SK-N-MC (cell line): ENCODE data around the gene RPS16.

ENCODE experiments used
- DNase-seq: peaks from one replicate; pipeline ENCODE4 v3.0.0-alpha.2; 2011; ENCODE audit warnings: low read depth, low spot score
- H3K27ac ChIP-seq: fragments of 200-600 bp; sonication (generic); 2 replicates; pipeline ENCODE4 v1.5.1; 2016; ENCODE audit warnings: mixed run types
- H3K36me3 ChIP-seq: fragments of 200-600 bp; sonication (generic); 2 replicates; pipeline ENCODE4 v1.6.1; 2017; ENCODE audit warnings: antibody characterized with exemption, low read length, mixed read lengths; ENCODE audit not compliant: insufficient read depth
- H3K4me3 ChIP-seq: fragments of 200-600 bp; sonication (generic); 2 replicates; pipeline ENCODE4 v1.5.1; 2016
- H3K9ac ChIP-seq: fragments of 200-600 bp; sonication (generic); 2 replicates; pipeline ENCODE4 v1.8.0; 2017; ENCODE audit warnings: mixed run types, mixed read lengths; ENCODE audit not compliant: insufficient read length
- H3K9me3 ChIP-seq: fragments of 200-600 bp; sonication (generic); 2 replicates; pipeline ENCODE4 v1.6.1; 2017; ENCODE audit warnings: low read depth, mild to moderate bottlenecking, antibody characterized with exemption, low read length, moderate library complexity, mixed read lengths
- EZH2 ChIP-seq: fragments of 200-600 bp; sonication (generic); IDR thresholded peaks from one replicate; pipeline ENCODE4 v1.6.1; 2017; ENCODE audit warnings: antibody characterized with exemption
- FOXP2 ChIP-seq: optimal IDR thresholded peaks from 2 replicates; pipeline ENCODE3; 2011; ENCODE audit warnings: mild to moderate bottlenecking, moderate library complexity; ENCODE audit not compliant: insufficient read depth; ENCODE audit errors: extremely low read length, control extremely low read depth
- POLR2AphosphoS5 ChIP-seq: IDR thresholded peaks from 2 replicates; pipeline ENCODE4 v1.6.1; 2012; ENCODE audit warnings: mild to moderate bottlenecking, low read depth, low read length, borderline replicate concordance

The RPS16 gene

DNA sequence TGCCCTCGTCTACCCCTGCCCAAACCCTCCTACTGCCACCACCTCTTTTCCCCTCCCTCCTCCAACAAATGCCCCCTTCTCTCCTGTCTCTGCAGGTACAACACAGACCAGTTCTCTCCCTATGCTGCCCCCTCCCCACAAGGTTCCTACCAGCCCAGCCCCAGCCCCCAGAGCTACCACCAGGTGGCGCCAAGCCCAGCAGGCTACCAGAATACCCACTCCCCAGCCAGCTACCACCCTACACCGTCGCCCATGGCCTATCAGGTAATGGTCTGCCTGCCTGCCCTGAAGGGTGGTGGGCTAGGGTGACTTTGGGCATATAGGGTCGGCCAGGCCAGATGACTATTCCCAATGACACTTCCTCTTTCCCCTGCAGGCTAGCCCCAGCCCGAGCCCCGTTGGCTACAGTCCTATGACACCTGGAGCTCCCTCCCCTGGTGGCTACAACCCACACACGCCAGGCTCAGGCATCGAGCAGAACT lies 38.4 kb upstream of the RPS16 start:
- no peak for DNase-seq
- no peak for TF ChIP-seq POLR2AphosphoS5
- TF ChIP-seq EZH2: no peak
- TF ChIP-seq FOXP2: no peak
- Histone ChIP-seq H3K9me3 (no peaks in the 10 kb centered on the region), H3K4me3 (no peak overlapping the region), H3K36me3 (peaks cover 67% of the 10 kb centered on the region), H3K27ac (no peak overlapping the region), H3K9ac (no peak overlapping the region)

DNA sequence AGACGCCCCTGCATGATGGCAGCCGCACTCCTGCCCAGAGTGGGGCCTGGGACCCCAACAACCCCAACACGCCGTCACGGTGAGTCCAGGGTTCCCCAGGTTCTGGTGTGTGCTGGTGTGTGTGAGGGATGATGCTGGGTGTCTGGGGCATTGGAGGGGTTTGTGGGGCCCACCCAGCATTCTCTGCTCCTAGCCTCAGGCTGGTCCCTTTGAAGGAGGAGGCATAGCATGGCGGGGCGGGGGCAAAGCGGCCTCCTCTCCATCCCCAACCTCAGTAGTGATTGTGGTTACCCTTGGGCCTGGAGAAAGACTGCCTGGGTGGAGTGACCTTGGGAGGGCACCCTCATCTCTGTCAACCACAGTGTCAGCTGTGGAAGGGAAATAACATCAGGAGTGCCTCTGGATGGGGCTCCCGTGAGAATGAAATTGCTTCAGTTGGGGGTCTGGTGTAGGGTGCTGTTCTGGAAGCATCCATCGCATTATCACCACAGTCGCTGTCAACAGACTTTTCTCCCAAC lies 37.8 kb upstream of the RPS16 start:
- Histone ChIP-seq H3K4me3 (no peak overlapping the region), H3K9me3 (no peaks in the 10 kb centered on the region), H3K27ac (no peak overlapping the region), H3K36me3 (peaks cover 74% of the 10 kb centered on the region), H3K9ac (no peak overlapping the region)
- TF ChIP-seq EZH2 (no peak), POLR2AphosphoS5 (no peak), FOXP2 (no peak)
- DNase-seq: no peak

DNA sequence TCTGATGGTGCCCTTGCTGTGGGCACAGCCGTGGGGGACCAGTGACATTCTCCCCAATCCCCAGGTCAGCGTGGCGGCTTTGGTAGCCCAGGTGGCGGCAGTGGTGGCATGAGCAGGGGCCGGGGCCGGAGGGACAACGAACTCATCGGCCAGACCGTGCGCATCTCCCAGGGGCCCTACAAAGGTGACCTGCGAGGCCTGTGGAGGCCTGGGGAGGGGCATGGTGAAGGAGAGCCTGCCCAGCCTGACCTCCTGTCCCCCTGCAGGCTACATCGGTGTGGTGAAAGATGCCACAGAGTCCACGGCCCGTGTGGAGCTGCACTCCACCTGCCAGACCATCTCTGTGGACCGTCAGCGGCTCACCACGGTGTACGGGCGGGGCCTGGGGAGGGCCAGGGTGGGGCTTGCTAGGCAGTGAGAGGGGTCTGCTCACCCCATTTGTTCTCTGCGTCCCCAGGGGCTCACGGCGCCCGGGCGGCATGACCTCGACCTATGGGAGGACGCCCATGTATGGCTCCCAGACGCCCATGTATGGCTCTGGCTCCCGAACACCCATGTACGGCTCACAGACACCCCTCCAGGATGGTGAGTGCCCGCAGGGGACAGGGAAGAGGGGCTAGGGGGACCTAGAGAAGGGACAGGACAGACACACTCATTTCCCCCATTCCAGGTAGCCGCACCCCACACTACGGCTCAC lies 37.1 kb upstream of the RPS16 start:
- H3K36me3 ChIP-seq: peaks cover 80% of the 10 kb centered on the region
- TF ChIP-seq FOXP2 (no peak), POLR2AphosphoS5 (no peak), EZH2 (no peak)
- no peak overlapping the region for H3K4me3 ChIP-seq
- DNase-seq: no peak
- H3K27ac ChIP-seq: no peak overlapping the region
- H3K9ac ChIP-seq: no peak overlapping the region
- H3K9me3 ChIP-seq: no peaks in the 10 kb centered on the region

DNA sequence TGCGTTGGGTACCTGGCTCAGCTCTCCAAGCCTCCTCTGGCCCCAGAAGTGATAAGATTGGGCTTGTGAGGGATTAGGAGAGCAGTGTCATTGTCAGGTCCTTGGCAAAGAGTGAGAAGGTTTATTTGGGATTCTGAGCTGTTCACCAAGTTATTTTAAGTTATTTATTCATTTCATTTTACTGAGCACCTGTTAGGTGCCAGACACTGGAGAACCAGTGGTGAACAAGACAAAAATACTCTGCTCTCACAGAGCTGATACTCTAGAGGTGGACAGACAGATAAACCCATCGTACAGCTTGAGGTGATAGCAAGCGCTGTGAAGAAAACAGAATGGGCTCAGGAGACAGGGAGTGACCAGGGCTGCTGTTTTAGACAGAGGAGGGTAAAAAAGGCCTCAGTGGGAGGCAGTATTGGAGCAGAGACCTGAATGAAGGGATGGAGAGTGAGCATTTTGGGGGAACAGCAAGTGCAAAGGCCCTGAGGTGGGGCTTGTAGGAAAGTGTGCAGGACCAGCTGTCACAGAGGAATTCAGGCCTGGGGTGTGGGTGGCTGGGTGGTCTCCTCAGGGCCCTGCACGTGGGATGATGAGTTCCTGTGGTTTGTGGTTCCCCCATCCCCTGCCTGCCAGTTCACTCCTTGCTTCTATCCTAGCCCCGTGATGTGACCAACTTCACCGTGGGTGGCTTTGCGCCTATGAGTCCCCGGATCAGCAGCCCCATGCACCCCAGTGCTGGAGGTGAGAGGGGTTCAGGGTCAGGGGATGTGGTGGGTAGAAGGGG lies 36.2 kb upstream of the RPS16 start:
- TF ChIP-seq FOXP2: no peak
- TF ChIP-seq POLR2AphosphoS5: no peak
- no peak for TF ChIP-seq EZH2
- no peak overlapping the region for H3K4me3 ChIP-seq
- no peaks in the 10 kb centered on the region for H3K9me3 ChIP-seq
- H3K36me3 ChIP-seq: peaks cover 86% of the 10 kb centered on the region
- no peak for DNase-seq
- no peak overlapping the region for H3K9ac ChIP-seq
- H3K27ac ChIP-seq: no peak overlapping the region

DNA sequence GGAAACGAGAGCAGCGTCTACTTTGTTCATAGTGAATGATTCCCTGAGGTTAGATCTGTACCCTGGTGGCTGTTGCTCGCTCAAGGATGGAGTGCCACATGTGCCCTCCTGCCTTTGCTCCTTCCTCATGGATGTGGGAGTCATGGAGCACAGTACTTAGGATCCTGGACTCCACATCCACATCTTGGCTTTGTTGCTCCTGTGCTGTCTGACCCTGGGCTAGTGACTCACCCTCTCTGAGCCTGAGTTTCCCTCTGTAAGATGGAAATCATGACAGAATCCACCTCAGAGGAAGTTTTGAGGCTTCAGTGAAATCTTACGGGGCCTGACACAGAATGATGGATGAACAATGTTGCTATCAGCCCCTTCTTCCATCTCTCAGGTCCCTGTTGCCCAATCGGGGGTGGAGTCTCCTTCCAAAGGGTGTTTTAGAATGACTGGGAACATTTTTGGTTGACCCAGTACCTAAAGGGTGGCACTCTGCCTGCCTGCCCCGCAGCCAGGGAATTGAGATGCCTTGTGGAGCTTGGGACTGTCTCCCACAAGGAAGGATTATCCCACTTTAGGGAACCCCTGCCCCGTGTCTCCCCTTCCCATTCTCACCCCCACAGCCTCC lies 35.1 kb upstream of the RPS16 start:
- Histone ChIP-seq H3K4me3 (no peak overlapping the region), H3K27ac (no peak overlapping the region), H3K9ac (no peak overlapping the region), H3K9me3 (no peaks in the 10 kb centered on the region), H3K36me3 (peaks cover 89% of the 10 kb centered on the region)
- DNase-seq: no peak
- TF ChIP-seq FOXP2 (no peak), POLR2AphosphoS5 (no peak), EZH2 (no peak)

DNA sequence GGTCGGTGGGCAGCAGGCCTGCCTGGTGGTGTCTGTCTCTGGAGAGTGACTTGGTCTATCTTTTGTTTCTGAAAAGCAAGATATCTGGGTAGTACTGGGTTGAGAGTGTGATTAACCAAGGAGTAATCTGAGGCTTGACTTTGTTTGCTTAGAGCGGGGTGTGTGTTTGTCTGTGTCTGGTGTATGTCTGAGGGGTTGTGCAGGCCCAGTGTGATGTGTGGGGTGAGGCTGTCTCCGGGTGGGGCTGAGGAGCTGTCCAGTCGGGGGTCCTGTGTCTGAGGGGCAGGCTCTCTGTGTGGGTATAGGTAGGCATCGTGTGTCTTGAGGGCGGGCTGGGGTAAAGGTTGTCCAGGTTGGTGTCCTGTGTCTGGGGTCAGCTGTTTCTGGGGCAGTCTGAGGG lies 33.8 kb upstream of the RPS16 start:
- DNase-seq: no peak
- H3K36me3 ChIP-seq: peaks cover 92% of the 10 kb centered on the region
- H3K9ac ChIP-seq: no peak overlapping the region

DNA sequence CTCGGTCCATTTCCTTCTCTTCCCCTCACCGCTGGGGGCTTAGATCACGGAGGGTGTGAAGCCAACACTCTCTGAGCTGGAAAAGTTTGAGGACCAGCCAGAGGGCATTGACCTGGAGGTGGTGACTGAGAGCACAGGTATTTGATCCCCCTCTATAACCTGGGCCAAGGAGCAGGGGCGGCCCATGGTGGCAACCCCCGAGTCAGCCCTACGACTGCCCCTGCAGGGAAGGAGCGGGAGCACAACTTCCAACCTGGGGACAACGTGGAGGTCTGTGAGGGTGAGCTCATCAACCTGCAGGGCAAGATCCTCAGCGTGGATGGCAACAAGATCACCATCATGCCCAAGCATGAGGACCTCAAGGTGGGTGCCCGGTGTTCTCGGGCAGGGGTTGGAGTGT lies 33.3 kb upstream of the RPS16 start:
- Histone ChIP-seq H3K4me3 (no peak overlapping the region), H3K9me3 (no peaks in the 10 kb centered on the region), H3K36me3 (peaks cover 89% of the 10 kb centered on the region), H3K27ac (no peak overlapping the region), H3K9ac (no peak overlapping the region)
- TF ChIP-seq POLR2AphosphoS5 (no peak), FOXP2 (no peak), EZH2 (no peak)
- no peak for DNase-seq

More for the DNA sequence above, 33.8 kb upstream of the RPS16 start:
- Histone ChIP-seq H3K27ac (no peak overlapping the region), H3K4me3 (no peak overlapping the region), H3K9me3 (no peaks in the 10 kb centered on the region)
- no peak for TF ChIP-seq FOXP2
- TF ChIP-seq POLR2AphosphoS5: no peak
- TF ChIP-seq EZH2: no peak

DNA sequence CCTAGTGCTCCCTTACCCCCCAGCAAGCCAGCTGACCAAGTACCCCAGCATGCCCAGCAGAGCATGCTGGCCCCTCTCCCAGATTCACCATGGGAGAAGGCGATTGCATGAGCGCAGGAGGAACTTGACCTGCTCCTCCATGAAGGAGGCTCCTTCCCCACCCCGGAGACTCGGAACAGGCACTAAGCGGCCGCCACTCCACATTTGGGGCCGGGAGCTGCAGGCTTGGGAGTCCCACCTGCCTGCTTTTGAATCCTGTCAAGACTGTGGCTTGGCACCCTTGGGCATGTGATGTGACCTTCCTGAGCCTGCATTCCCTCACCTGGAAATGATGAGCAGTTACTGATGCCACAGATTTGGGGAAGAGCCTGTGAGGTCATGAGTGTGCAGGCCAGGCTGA lies 32.2 kb upstream of the RPS16 start:
- no peak for DNase-seq
- no peak for TF ChIP-seq POLR2AphosphoS5
- TF ChIP-seq FOXP2: no peak
- no peak for TF ChIP-seq EZH2
- Histone ChIP-seq H3K9ac (no peak overlapping the region), H3K36me3 (peaks cover 83% of the 10 kb centered on the region), H3K9me3 (no peaks in the 10 kb centered on the region), H3K27ac (no peak overlapping the region), H3K4me3 (no peak overlapping the region)
